B cell (primary cell): ENCODE measurements around the gene ACO1. TPM values are rescaled to one million over a fixed set of nuclear protein-coding genes. Genes with fewer than 3 reads are reported as not detected.

ENCODE experiments used
- ATAC-seq: fragments of 200-7000 bp; cut with Tn5 transposase; one replicate; pipeline ENCODE4 v1.10.0; 2021; ENCODE audit warnings: low read depth, mild to moderate bottlenecking, moderate number of reproducible peaks, moderate library complexity
- CTCF ChIA-PET: fragments of 350-600 bp; sonication (Branson Sonifier 250); formaldehyde crosslinking; loops from one replicate; lab custom pipeline; 2021; ENCODE audit warnings: antibody characterized with exemption, inconsistent platforms; lab: Charles Lee
- POLR2A ChIA-PET: fragments of 350-600 bp; sonication (Branson Sonifier 250); formaldehyde crosslinking; loops from one replicate; lab custom pipeline; 2021; ENCODE audit warnings: antibody characterized with exemption; lab: Charles Lee
- DNase-seq: peaks from one replicate; pipeline ENCODE4 v3.0.0; 2013
- H2AFZ ChIP-seq: 2 replicates; pipeline ENCODE4 v1.6.1; 2012; ENCODE audit warnings: mild to moderate bottlenecking, low read depth, low read length; ENCODE audit not compliant: insufficient read depth, poor library complexity, severe bottlenecking
- H3K27ac ChIP-seq, 2 donors: 1 replicate in 1 of 2; 2 replicates in 1 of 2; pipeline ENCODE4 v1.5.1; 2012 to 2013; ENCODE audit warnings: low read length in 2 of 2, mild to moderate bottlenecking in 2 of 2, moderate library complexity in 1 of 2
- H3K27me3 ChIP-seq, 4 experiments: fragments of 200-600 bp in 1 of 4; sonication (generic) in 1 of 4; replicated peaks in 1 of 4; 1 replicate in 2 of 4; 2 replicates in 2 of 4; pipeline versions ENCODE4 v1.6.1 to v1.7.0; 2013 to 2016; ENCODE audit warnings: low read length in 3 of 4, mild to moderate bottlenecking in 2 of 4, mixed read lengths in 1 of 4, moderate library complexity in 1 of 4; ENCODE audit not compliant: insufficient read depth in 4 of 4, control insufficient read depth in 3 of 4; ENCODE audit errors: control extremely low read depth in 1 of 4
- H3K36me3 ChIP-seq, 2 experiments: replicated peaks in 1 of 2; 1 replicate in 1 of 2; 2 replicates in 1 of 2; pipeline versions ENCODE4 v1.6.1 to v1.7.1; 2013; ENCODE audit warnings: low read length in 1 of 2; ENCODE audit not compliant: insufficient read depth in 2 of 2, control insufficient read depth in 1 of 2; ENCODE audit errors: control extremely low read depth in 1 of 2, extremely low read depth in 1 of 2
- H3K4me1 ChIP-seq, 2 donors: fragments of 200-600 bp in 1 of 2; sonication (generic) in 1 of 2; 1 replicate in 1 of 2; 2 replicates in 1 of 2; pipeline versions ENCODE4 v1.5.1 to v1.6.1; 2013 to 2017; ENCODE audit warnings: low read length in 2 of 2; ENCODE audit not compliant: control insufficient read depth in 2 of 2, insufficient read depth in 2 of 2
- H3K4me2 ChIP-seq: replicated peaks from 2 replicates; pipeline ENCODE3; 2012; ENCODE audit warnings: mild to moderate bottlenecking, low read depth, low read length; ENCODE audit not compliant: poor library complexity, severe bottlenecking
- H3K4me3 ChIP-seq, 5 experiments: fragments of 200-600 bp in 1 of 5; sonication (generic) in 1 of 5; 1 replicate in 3 of 5; 2 replicates in 2 of 5; pipeline versions ENCODE4 v1.5.1 to v1.7.0; 2011 to 2016; ENCODE audit warnings: low read length in 4 of 5, mild to moderate bottlenecking in 4 of 5, low read depth in 2 of 5, control low read depth in 1 of 5, moderate library complexity in 1 of 5; ENCODE audit not compliant: insufficient read depth in 1 of 5; ENCODE audit errors: control extremely low read depth in 1 of 5, extremely low read depth in 1 of 5
- H3K79me2 ChIP-seq: fragments of 200-600 bp; sonication (generic); one replicate; pipeline ENCODE4 v1.6.0; 2016; ENCODE audit warnings: low read length; ENCODE audit not compliant: control insufficient read depth, insufficient read depth
- H3K9ac ChIP-seq: fragments of 200-600 bp; sonication (generic); 2 replicates; pipeline ENCODE4 v1.6.1; 2017; ENCODE audit warnings: mild to moderate bottlenecking, low read length, moderate library complexity
- H3K9me3 ChIP-seq, 3 donors: one replicate each; pipeline versions ENCODE4 v1.6.1 to v1.7.1; 2013; ENCODE audit warnings: low read length in 2 of 3; ENCODE audit not compliant: control insufficient read depth in 2 of 3, insufficient read depth in 1 of 3; ENCODE audit errors: control extremely low read depth in 1 of 3
- H4K20me1 ChIP-seq: 2 replicates; pipeline ENCODE4 v1.6.0; 2012; ENCODE audit warnings: mild to moderate bottlenecking, low read length; ENCODE audit not compliant: insufficient read depth, control insufficient read depth, poor library complexity, severe bottlenecking
- H3K27ac Mint-ChIP-seq: one replicate; pipeline ENCODE4 v1.8.0; 2021; ENCODE audit warnings: mixed read lengths
- H3K27me3 Mint-ChIP-seq: one replicate; pipeline ENCODE4 v1.8.0; 2021; ENCODE audit warnings: mixed read lengths
- H3K4me1 Mint-ChIP-seq: one replicate; pipeline ENCODE4 v1.8.0; 2021; ENCODE audit warnings: mixed read lengths
- H3K4me3 Mint-ChIP-seq: one replicate; pipeline ENCODE4 v1.8.0; 2021; ENCODE audit warnings: mixed read lengths
- H3K9me3 Mint-ChIP-seq: one replicate; pipeline ENCODE4 v1.8.0; 2022; ENCODE audit warnings: mixed read lengths; ENCODE audit not compliant: insufficient read depth
- CTCF ChIP-seq: fragments of 200-600 bp; IDR thresholded peaks from one replicate; pipeline ENCODE4 v1.8.0; 2022; ENCODE audit warnings: antibody characterized with exemption, mild to moderate bottlenecking
- EZH2 ChIP-seq: IDR thresholded peaks from 2 replicates; pipeline ENCODE4 v1.6.1; 2012; ENCODE audit warnings: borderline replicate concordance, low read depth, mild to moderate bottlenecking, moderate library complexity, low read length; ENCODE audit not compliant: insufficient read depth, poor library complexity, severe bottlenecking
- WGBS: methylation state at CpG from one replicate; pipeline ENCODE4 v1.1.5; 2013; ENCODE audit warnings: missing lambda C conversion rate; ENCODE audit not compliant: insufficient coverage; 5-methylcytosine and 5-hydroxymethylcytosine counted together
- intact Hi-C: fragments of 100-400 bp; cut with micrococcal nuclease; formaldehyde crosslinking; loops from one replicate; pipeline ENCODE4 v1.10.0; 2022
- polyA plus RNA-seq: library from polyadenylated mRNA; depleted of rRNA; stranded (reverse); fragments of >200 nt; gene quantifications from 2 replicates; pipeline ENCODE4 v1.2.3, GENCODE V29; 2012
- total RNA-seq, 2 donors: library from RNA; stranded (reverse); fragments of 120-200 nt in 1 of 2; gene quantifications; 1 replicate in 1 of 2; 2 replicates in 1 of 2; pipeline versions ENCODE4 v1.2.3 to v1.2.4, GENCODE V29; 2013 to 2022

Gene ACO1
- total and polyA plus RNA-seq, 2 donors (not counting 1 experiment from before 2014, with no cell fraction given) = 1.6 to 9.1 TPM

GRCh38 chr9:32403567-32404260 is 19.3 kb downstream of the ACO1 start:
- H3K9me3 ChIP-seq = no peaks in the 10 kb centered on the region
- no peak overlapping the region for H2AFZ ChIP-seq
- H3K79me2 ChIP-seq = no peaks in the 10 kb centered on the region
- H3K4me1 Mint-ChIP-seq = no peaks in the 10 kb centered on the region
- no peak for DNase-seq
- no peaks in the 10 kb centered on the region for H3K27me3 Mint-ChIP-seq
- no peak overlapping the region for H3K9ac ChIP-seq
- H3K27ac Mint-ChIP-seq = no peak overlapping the region
- no peaks in the 10 kb centered on the region for H3K4me1 ChIP-seq
- no peak for ATAC-seq
- intact Hi-C loops = no loop called here
- H3K4me3 ChIP-seq = no peak overlapping the region
- H4K20me1 ChIP-seq = no peaks in the 10 kb centered on the region
- POLR2A ChIA-PET = no interaction called here
- no peak overlapping the region for H3K4me3 Mint-ChIP-seq
- H3K27ac ChIP-seq = no peak overlapping the region
- no peak overlapping the region for H3K4me2 ChIP-seq
- no peaks in the 10 kb centered on the region for H3K9me3 Mint-ChIP-seq
- H3K36me3 ChIP-seq = peaks cover 0 to 8% of the 10 kb centered on the region in 2 experiments
- 85% methylated on average over 1 of the region's 3 CpGs for WGBS
- no peaks in the 10 kb centered on the region for H3K27me3 ChIP-seq
- CTCF ChIA-PET = interaction anchor here (1.1 kb wide), 2 partner anchors 26 to 178 kb away, joined by 3 read pairs; no protein-coding TSS in a partner anchor
- TF ChIP-seq CTCF (no peak), EZH2 (no peak)

- H3K4me3 Mint-ChIP-seq = no peak overlapping the region
- H3K27me3 Mint-ChIP-seq = no peaks in the 10 kb centered on the region
- no peak overlapping the region for H3K27ac Mint-ChIP-seq
Measured at GRCh38 chr9:32404402-32404801, 20.0 kb downstream of the ACO1 start.

More at GRCh38 chr9:32404402-32404801, 20.0 kb downstream of the ACO1 start:
- Histone ChIP-seq H3K27ac (no peak overlapping the region), H3K9me3 (no peaks in the 10 kb centered on the region), H3K36me3 (peaks cover 0 to 15% of the 10 kb centered on the region in 2 experiments), H3K4me3 (no peak overlapping the region), H3K9ac (no peak overlapping the region), H3K79me2 (no peaks in the 10 kb centered on the region), H3K4me2 (no peak overlapping the region), H3K4me1 (no peaks in the 10 kb centered on the region), H4K20me1 (no peaks in the 10 kb centered on the region), H2AFZ (no peak overlapping the region), H3K27me3 (no peaks in the 10 kb centered on the region)
- DNase-seq = no peak
- no peak for ATAC-seq
- POLR2A ChIA-PET = no interaction called here
- Mint-ChIP-seq H3K4me1 (no peaks in the 10 kb centered on the region), H3K9me3 (no peaks in the 10 kb centered on the region)
- 91% methylated on average over 1 of the region's 1 CpG for WGBS
- intact Hi-C loops = no loop called here
- no peak for TF ChIP-seq CTCF
- TF ChIP-seq EZH2 = no peak
- CTCF ChIA-PET = no interaction called here
